ENCODE measurements around the gene MRPS7.

MRPS7 gene

GRCh38 chr17:75261336-75262111, at the start of gene MRPS7, which contains the start of gene GGA3 (continued):
- TF ChIP-seq ZNF146 (tag by site-specific recombination; IDR thresholded peaks at IDR 0.05) (no peak), ZNF76 (tag by site-specific recombination; IDR thresholded peaks at IDR 0.05; ENCODE audit: borderline replicate concordance, low read depth) (no peak; the same call in none of the 2 replicates), ZSCAN18 (tag by site-specific recombination; IDR thresholded peaks at IDR 0.05) (peak; percentile 88; the same call in 1 of the 2 replicates), ZNF211 (tag by site-specific recombination; IDR thresholded peaks at IDR 0.05; ENCODE audit: low read depth) (no peak), ZNF776 (tag by site-specific recombination; IDR thresholded peaks at IDR 0.05; ENCODE audit: borderline replicate concordance) (no peak), SP2 (tag by site-specific recombination; IDR thresholded peaks at IDR 0.05) (peak; percentile 69), ZNF549 (tag by site-specific recombination; IDR thresholded peaks at IDR 0.05) (no peak), ZNF544 (tag by site-specific recombination; IDR thresholded peaks at IDR 0.05) (no peak), ZNF660 (tag by site-specific recombination; IDR thresholded peaks at IDR 0.05) (peak; percentile 95), ZNF10 (tag by site-specific recombination; IDR thresholded peaks at IDR 0.05) (peak; percentile 39; the same call in 1 of the 2 replicates), ZBTB21 (tag by site-specific recombination; IDR thresholded peaks at IDR 0.05) (peak; percentile 72), AEBP2 (tag by site-specific recombination; IDR thresholded peaks at IDR 0.05; ENCODE audit: borderline replicate concordance) (no peak), ZNF148 (tag by site-specific recombination; IDR thresholded peaks at IDR 0.05; ENCODE audit: borderline replicate concordance) (no peak; the same call in 1 of the 2 replicates), REPIN1 (tag by site-specific recombination; IDR thresholded peaks at IDR 0.05; ENCODE audit: low read depth) (0 out of 2 replicates have a peak, but pooled peaks have one; percentile 9), ZNF707 (tag by site-specific recombination; IDR thresholded peaks at IDR 0.05) (no peak), ZBTB6 (tag by site-specific recombination; IDR thresholded peaks at IDR 0.05) (no peak), ZFP41 (tag by site-specific recombination; IDR thresholded peaks at IDR 0.05; ENCODE audit: borderline replicate concordance) (no peak), ZNF645 (tag by site-specific recombination; IDR thresholded peaks at IDR 0.05) (no peak), ZSCAN23 (tag by site-specific recombination; IDR thresholded peaks at IDR 0.05) (no peak), ZNF433 (tag by site-specific recombination; IDR thresholded peaks at IDR 0.05; ENCODE audit: low read depth) (no peak), ZNF311 (tag by site-specific recombination; IDR thresholded peaks at IDR 0.05; ENCODE audit: borderline replicate concordance) (no peak), ZNF138 (tag by site-specific recombination; IDR thresholded peaks at IDR 0.05; ENCODE audit: borderline replicate concordance) (no peak), ZNF555 (tag by site-specific recombination; conservative IDR thresholded peaks at IDR 0.05) (no peak), ZNF658 (tag by site-specific recombination; IDR thresholded peaks at IDR 0.05) (no peak), MYNN (tag by site-specific recombination; IDR thresholded peaks at IDR 0.05; ENCODE audit: borderline replicate concordance) (no peak), ZNF239 (tag by site-specific recombination; IDR thresholded peaks at IDR 0.05) (no peak), ZNF571 (tag by site-specific recombination; IDR thresholded peaks at IDR 0.05) (no peak), ZNF221 (tag by site-specific recombination; IDR thresholded peaks at IDR 0.05; ENCODE audit: borderline replicate concordance) (no peak), ZNF629 (tag by site-specific recombination; IDR thresholded peaks at IDR 0.05) (peak; percentile 85), ZNF37A (tag by site-specific recombination; IDR thresholded peaks at IDR 0.05) (no peak), ATF2 (tag by site-specific recombination; IDR thresholded peaks at IDR 0.05; ENCODE audit: low read depth) (no peak; the same call in 1 of the 2 replicates)

All from HEK293 (cell line).